HG03060 (cell line): Measurements from ENCODE around the gene CLEC4G.
"Not testable (repeated sequence)": the region's sequence is repeated elsewhere in the genome, so short reads cannot be mapped to it uniquely, and the experiment has no call there.

Experiments
- ATAC-seq: cut with Tn5 transposase; IDR thresholded peaks from one replicate; pipeline ENCODE4 v1.9.1; 2021; ENCODE audit warnings: low read depth, moderate number of reproducible peaks; ENCODE audit not compliant: unreplicated experiment

The CLEC4G gene

GRCh38 chr19:7746903-7747884 lies 15.3 kb upstream of the CLEC4G start, which contains the start of gene CD209:
CD209 (minus strand) TSS chr19:7747534; CDS start chr19:7747511, 23 bp downstream.
- ATAC-seq = no peak

- not testable (repeated sequence) for ATAC-seq
Measured at GRCh38 chr19:7746306-7746705, 14.4 kb upstream of the CLEC4G start.

DNA sequence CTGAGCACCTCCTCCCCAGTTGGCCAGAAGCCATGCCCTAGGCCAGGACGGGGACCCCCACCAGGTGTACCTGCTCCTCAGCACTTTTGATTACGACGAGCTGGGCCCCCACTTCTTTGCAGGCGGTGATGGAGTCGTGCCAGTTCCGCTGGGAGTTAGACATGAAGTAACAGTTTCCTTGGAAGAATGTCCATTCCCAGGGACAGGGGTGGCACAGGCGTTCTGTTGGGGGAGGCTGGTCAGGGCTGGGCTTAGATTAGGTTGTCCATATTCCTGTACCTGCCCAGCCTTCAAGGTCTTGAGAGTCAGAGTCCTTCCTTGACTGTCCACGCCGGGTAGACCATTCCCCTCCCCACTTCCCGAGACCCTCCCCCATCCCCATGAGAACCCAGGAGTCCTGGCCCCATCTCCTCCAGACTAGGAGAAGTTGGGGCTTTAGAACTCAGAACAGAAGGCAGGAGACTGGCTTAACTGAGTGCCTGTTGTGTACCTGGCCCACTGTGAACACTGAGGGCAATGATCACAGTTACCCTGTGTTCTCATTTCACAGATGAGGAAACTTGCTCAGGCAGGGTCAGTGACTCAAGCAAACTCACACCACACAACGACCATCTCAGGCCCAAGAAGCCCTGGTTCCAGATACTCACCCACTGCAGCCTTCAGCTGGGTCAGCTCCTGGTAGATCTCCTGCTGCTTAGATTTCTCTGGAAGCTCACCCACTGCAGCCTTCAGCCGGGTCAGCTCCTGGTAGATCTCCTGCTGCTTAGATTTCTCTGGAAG lies 13.2 kb upstream of the CLEC4G start:
- no peak for ATAC-seq

- ATAC-seq = no peak
Measured at GRCh38 chr19:7744199-7744786, 12.4 kb upstream of the CLEC4G start.

GRCh38 chr19:7743425-7743841 lies 11.5 kb upstream of the CLEC4G start:
- ATAC-seq = no peak

DNA sequence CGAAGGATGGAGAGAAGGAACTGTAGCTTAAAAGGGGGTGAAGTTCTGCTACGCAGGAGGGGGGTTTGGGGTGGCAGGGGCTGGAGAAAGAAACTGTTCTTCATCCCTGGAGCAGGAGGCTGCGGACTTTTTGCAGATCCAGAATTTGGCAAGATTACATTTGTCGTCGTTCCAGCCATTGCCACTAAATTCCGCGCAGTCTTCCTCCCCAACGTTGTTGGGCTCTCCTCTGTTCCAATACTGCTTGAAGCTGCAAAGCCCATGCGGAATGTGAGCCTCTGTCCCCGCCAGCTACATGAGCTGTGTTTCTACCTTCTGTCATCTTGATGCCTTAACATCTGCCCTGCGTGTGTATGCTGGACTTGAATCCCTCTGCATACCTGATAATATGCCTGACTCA lies 11.1 kb upstream of the CLEC4G start:
- no peak for ATAC-seq

DNA sequence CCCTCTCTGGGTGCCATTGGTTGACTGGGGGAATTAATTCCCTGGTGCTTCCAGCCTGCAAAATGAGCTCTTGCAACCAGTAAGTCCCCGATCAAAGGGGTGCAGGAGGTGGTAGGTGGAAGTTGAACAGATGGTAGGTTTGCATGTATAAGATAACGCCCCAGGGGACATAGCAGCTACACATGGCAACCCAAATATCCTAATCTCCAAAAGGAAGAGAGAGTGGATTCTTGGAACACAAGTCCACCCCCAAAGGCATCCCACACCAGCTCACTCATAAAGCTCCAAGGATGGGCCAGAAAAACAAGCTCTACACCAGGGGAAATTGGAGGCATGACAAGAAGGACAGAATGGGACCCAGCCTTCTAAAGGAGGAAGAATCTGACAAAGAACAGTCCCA lies 10.7 kb upstream of the CLEC4G start:
- ATAC-seq = no peak

DNA sequence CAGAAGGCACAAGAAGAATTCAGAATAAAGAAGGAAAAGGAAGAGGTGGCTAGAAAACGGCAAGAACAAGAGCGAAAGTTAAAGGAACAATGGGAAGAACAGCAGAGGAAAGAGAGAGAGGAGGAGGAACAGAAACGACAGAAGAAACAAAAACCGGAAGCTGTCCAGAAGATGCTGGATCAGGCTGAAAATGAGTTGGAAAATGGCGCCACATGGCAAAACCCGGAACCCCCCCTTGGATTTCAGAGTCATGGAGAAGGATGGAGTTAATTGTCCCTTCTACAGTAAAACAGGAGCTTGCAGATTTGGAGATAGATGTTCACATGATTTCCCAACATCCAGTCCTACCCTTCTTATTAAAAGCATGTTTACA lies 8.8 kb upstream of the CLEC4G start:
- no peak for ATAC-seq

GRCh38 chr19:7739801-7740681 lies 8.1 kb upstream of the CLEC4G start:
- ATAC-seq = no peak

GRCh38 chr19:7739211-7739755 lies 7.4 kb upstream of the CLEC4G start:
- no peak for ATAC-seq

DNA sequence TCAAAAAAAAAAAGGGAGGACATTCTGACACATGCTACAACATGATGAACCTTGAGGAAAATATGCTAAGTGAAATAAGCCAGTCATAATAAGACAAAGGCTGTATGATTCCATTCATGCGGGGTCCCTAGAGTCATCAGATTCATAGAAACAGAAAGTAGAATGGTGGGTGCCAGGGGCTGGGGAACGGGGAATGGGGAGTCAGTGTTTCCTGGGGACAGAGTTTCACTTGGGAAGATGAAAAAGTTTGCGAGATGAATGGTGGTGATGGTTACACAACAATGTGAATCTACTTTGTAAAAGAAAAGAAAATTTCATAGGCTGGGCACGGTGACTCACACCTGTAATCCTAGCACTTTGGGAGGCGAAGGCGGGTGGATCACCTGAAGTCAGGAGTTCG lies 6.1 kb upstream of the CLEC4G start:
- ATAC-seq = no peak

GRCh38 chr19:7737215-7737614 lies 5.3 kb upstream of the CLEC4G start:
- ATAC-seq = no peak

GRCh38 chr19:7736148-7736547 lies 4.2 kb upstream of the CLEC4G start:
- no peak for ATAC-seq

- no peak for ATAC-seq
Measured at GRCh38 chr19:7734220-7735203, 2.6 kb upstream of the CLEC4G start.

DNA sequence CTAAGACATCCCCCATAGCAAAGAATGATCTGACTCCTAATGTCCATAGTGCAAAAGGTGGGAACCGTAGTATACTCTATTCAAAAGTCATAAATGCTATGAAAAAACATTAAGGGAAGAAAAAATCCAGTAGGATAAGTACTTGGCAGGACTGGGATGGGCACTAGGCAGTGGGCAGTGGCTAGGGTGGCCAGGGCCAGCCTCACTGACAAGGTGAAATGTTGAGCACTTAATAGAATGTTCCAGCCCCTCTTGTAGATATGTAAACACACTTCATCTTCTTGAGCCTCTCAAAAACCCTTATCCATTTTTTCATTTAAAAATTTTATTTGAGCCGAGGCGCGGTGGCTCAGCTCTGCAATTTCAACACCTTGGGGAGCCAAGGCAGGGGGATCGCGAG lies 1.5 kb upstream of the CLEC4G start:
- no peak for ATAC-seq

GRCh38 chr19:7731615-7732014 lies 295 bp downstream of the CLEC4G start:
- no peak for ATAC-seq

DNA sequence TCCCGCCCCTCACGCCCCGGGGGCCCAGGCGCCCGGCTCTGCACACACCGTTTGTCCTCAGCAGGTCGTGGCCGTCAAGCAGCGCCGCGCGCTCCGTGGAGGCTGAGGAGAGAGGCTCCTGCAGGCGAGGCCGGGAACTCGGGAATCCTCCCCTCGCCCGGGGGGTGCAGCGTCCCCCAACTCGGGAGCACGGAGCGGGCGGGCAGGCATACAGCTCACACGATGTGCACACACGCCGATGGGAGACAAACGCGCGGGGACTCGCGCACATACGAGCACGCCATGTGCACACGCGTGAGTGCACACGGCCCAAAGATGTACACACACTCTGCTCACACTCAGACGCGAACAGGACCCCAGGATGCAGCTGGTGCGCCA lies 703 bp downstream of the CLEC4G start:
- no peak for ATAC-seq

- no peak for ATAC-seq
Measured at GRCh38 chr19:7730286-7731217, 1.4 kb downstream of the CLEC4G start.
